GM23338 (cell line): ENCODE results near the gene TPM2.
"Not testable (repeated sequence)": the region's sequence is repeated elsewhere in the genome, so short reads cannot be mapped to it uniquely, and the experiment has no call there.

Experiments
- EZH2 ChIP-seq: fragments of 200-600 bp; sonication (generic); IDR thresholded peaks from one replicate; pipeline ENCODE4 v1.8.0; 2017; ENCODE audit warnings: antibody characterized with exemption, mild to moderate bottlenecking, low read depth; ENCODE audit not compliant: unreplicated experiment
- TF ChIP-seq, protein P1 (sequence below), 2 experiments: fragments of 200-600 bp in 1 of 2; sonication (generic) in 1 of 2; conservative IDR thresholded peaks; 2 replicates each; pipeline versions ENCODE4 v1.5.1 to v1.6.1; 2016 to 2017; ENCODE audit warnings: antibody characterized with exemption in 2 of 2, low read depth in 2 of 2, mild to moderate bottlenecking in 2 of 2, moderate library complexity in 1 of 2
- TF ChIP-seq, protein P2 (sequence below): IDR thresholded peaks from 2 replicates; pipeline ENCODE4 v1.6.1; 2016; ENCODE audit warnings: antibody characterized with exemption

DNA sequence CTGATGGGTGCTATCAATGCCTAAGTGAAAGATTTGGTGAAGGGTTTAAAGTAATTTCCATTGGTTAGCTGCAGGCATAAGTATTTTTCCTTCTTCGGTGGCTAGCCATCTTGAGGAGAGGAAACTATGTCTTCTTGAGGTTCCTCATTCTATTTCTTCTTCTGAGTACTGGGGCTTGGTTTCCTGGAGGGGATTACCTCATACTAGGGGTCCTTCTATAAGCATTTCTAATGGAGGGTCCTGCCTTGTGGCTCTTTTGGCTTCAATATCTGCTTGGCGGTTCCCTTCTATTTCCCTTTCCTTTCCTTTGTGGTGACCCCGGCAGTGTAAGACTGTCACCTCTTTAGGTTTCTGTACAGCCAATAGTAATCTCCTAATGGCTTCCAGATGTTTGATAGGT lies 48.2 kb downstream of the TPM2 start:
- TF ChIP-seq EZH2 = not testable (repeated sequence)
- TF ChIP-seq, protein P1, sequence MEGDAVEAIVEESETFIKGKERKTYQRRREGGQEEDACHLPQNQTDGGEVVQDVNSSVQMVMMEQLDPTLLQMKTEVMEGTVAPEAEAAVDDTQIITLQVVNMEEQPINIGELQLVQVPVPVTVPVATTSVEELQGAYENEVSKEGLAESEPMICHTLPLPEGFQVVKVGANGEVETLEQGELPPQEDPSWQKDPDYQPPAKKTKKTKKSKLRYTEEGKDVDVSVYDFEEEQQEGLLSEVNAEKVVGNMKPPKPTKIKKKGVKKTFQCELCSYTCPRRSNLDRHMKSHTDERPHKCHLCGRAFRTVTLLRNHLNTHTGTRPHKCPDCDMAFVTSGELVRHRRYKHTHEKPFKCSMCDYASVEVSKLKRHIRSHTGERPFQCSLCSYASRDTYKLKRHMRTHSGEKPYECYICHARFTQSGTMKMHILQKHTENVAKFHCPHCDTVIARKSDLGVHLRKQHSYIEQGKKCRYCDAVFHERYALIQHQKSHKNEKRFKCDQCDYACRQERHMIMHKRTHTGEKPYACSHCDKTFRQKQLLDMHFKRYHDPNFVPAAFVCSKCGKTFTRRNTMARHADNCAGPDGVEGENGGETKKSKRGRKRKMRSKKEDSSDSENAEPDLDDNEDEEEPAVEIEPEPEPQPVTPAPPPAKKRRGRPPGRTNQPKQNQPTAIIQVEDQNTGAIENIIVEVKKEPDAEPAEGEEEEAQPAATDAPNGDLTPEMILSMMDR (conservative IDR thresholded peaks at IDR 0.05; ENCODE audit: low read depth in 2 of 2) = not testable (repeated sequence)
- TF ChIP-seq, protein P2, sequence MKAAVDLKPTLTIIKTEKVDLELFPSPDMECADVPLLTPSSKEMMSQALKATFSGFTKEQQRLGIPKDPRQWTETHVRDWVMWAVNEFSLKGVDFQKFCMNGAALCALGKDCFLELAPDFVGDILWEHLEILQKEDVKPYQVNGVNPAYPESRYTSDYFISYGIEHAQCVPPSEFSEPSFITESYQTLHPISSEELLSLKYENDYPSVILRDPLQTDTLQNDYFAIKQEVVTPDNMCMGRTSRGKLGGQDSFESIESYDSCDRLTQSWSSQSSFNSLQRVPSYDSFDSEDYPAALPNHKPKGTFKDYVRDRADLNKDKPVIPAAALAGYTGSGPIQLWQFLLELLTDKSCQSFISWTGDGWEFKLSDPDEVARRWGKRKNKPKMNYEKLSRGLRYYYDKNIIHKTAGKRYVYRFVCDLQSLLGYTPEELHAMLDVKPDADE = not testable (repeated sequence)
